Kidney (tissue), 14 donors: Measurements from ENCODE around the gene TCF7L2. TPM values are rescaled to one million over a fixed set of nuclear protein-coding genes. Genes with fewer than 3 reads are reported as not detected.

Experiments
- DNase-seq, 5 donors: peaks; one replicate each; pipeline ENCODE4 v3.0.0-alpha.2; 2013 to 2020
- FAIRE-seq: peaks from 2 replicates; lab custom pipeline; 2012; peaks lifted over from hg19 to GRCh38; lab: Jason Lieb, UNC
- H3K27ac ChIP-seq, 2 donors: one replicate each; pipeline ENCODE4 v1.7.0; 2013; ENCODE audit warnings: low read depth in 2 of 2, low read length in 2 of 2, inconsistent platforms in 1 of 2
- H3K27me3 ChIP-seq: one replicate; pipeline ENCODE4 v1.7.1; 2013; ENCODE audit warnings: low read length, inconsistent platforms; ENCODE audit not compliant: control insufficient read depth, insufficient read depth
- H3K36me3 ChIP-seq, 3 donors: one replicate each; pipeline versions ENCODE4 v1.7.0 to v1.7.1; 2013; ENCODE audit warnings: low read length in 3 of 3, control low read depth in 1 of 3, inconsistent platforms in 1 of 3; ENCODE audit not compliant: insufficient read depth in 3 of 3, control insufficient read depth in 2 of 3
- H3K4me1 ChIP-seq, 3 donors: one replicate each; pipeline versions ENCODE4 v1.7.0 to v1.7.1; 2013; ENCODE audit warnings: low read length in 3 of 3, inconsistent platforms in 1 of 3, low read depth in 1 of 3; ENCODE audit not compliant: control insufficient read depth in 2 of 3, insufficient read depth in 2 of 3
- H3K4me3 ChIP-seq, 3 donors: one replicate each; pipeline versions ENCODE4 v1.7.0 to v1.8.1; 2013; ENCODE audit warnings: low read length in 3 of 3, control low read depth in 1 of 3, inconsistent platforms in 1 of 3
- H3K9ac ChIP-seq, 3 donors: one replicate each; pipeline versions ENCODE4 v1.7.0 to v1.7.1; 2013; ENCODE audit warnings: low read length in 3 of 3, control low read depth in 1 of 3, inconsistent platforms in 1 of 3
- H3K9me3 ChIP-seq, 3 donors: one replicate each; pipeline versions ENCODE4 v1.7.0 to v1.7.1; 2013; ENCODE audit warnings: low read length in 3 of 3, control low read depth in 1 of 3, inconsistent platforms in 1 of 3; ENCODE audit not compliant: control insufficient read depth in 2 of 3, insufficient read depth in 1 of 3
- CTCF ChIP-seq: IDR thresholded peaks from 3 replicates; pipeline ENCODE4 v1.5.1; 2012; ENCODE audit warnings: mild to moderate bottlenecking, moderate library complexity, borderline replicate concordance; ENCODE audit not compliant: insufficient read depth; ENCODE audit errors: extremely low read depth
- intact Hi-C: fragments of 100-400 bp; cut with DNase I; formaldehyde crosslinking; loops from one replicate; pipeline ENCODE4 v1.11.1; 2022
- polyA plus RNA-seq: library from polyadenylated mRNA; stranded (reverse); fragments of 350-450 nt; fragmentation: Illumina TruSeq; extraction: RNeasy Lipid Tissue Mini Kit (QIAGEN cat#74804); gene quantifications from one replicate; pipeline ENCODE4 v1.2.3, GENCODE V29; 2014; ENCODE audit warnings: low read depth, low replicate concordance; ENCODE audit not compliant: insufficient read depth
- total RNA-seq: library from RNA; stranded (reverse); fragmentation: NEBNext Ultra II Directional; extraction: Animal tissue kit (Norgen Biotek cat#: 25700); gene quantifications from one replicate; pipeline ENCODE4 v1.2.1, GENCODE V29; 2021
- donor health status: control.
- donor health status: control.
- donor health status: control.
- donor health status: control.
- donor health status: control.
- donor health status: DM: yes; HTN: yes; CAD: no.
- donor health status: Normal renal cell carcinoma (clear cell type).

The TCF7L2 gene
- total and polyA plus RNA-seq, 2 donors from 2014 or later, result 6.5 to 32.4 TPM

GRCh38 chr10:113100281-113100680 lies 150.2 kb downstream of the TCF7L2 start:
- H3K36me3 ChIP-seq, result no peaks in the 10 kb centered on the region
- FAIRE-seq (no peak), DNase-seq (peak in 2 of 5 donors; percentile 56 to 59)
- peaks cover 0 to 5% (median 4%) of the 10 kb centered on the region in 3 donors for H3K4me1 ChIP-seq
- intact Hi-C loops, result no loop called here
- TF ChIP-seq CTCF, result no peak
- no peak overlapping the region for H3K27ac ChIP-seq
- H3K9me3 ChIP-seq, result no peaks in the 10 kb centered on the region
- no peaks in the 10 kb centered on the region for H3K27me3 ChIP-seq
- no peak overlapping the region for H3K4me3 ChIP-seq
- H3K9ac ChIP-seq, result no peak overlapping the region

GRCh38 chr10:113103131-113103840 lies 153.2 kb downstream of the TCF7L2 start:
- H3K36me3 ChIP-seq, result no peaks in the 10 kb centered on the region
- no peaks in the 10 kb centered on the region for H3K27me3 ChIP-seq
- H3K4me3 ChIP-seq, result no peak overlapping the region
- DNase-seq (no peak), FAIRE-seq (no peak)
- peaks cover 4 to 6% (median 5%) of the 10 kb centered on the region in 3 donors for H3K4me1 ChIP-seq
- H3K9me3 ChIP-seq, result no peaks in the 10 kb centered on the region
- TF ChIP-seq CTCF, result no peak
- intact Hi-C loops, result no loop called here
- H3K27ac ChIP-seq, result no peak overlapping the region
- no peak overlapping the region for H3K9ac ChIP-seq

GRCh38 chr10:113104047-113104446 lies 154.0 kb downstream of the TCF7L2 start:
- H3K27ac ChIP-seq, result no peak overlapping the region
- DNase-seq, result no peak
- no peaks in the 10 kb centered on the region for H3K27me3 ChIP-seq
- H3K9ac ChIP-seq, result no peak overlapping the region
- no peak overlapping the region for H3K4me3 ChIP-seq
- FAIRE-seq, result no peak
- no peaks in the 10 kb centered on the region for H3K36me3 ChIP-seq
- TF ChIP-seq CTCF, result no peak
- intact Hi-C loops, result no loop called here
- H3K4me1 ChIP-seq, result peaks cover 4 to 6% (median 5%) of the 10 kb centered on the region in 3 donors
- no peaks in the 10 kb centered on the region for H3K9me3 ChIP-seq
